HepG2 (cell line): ENCODE measurements around the gene SPATA13. TPM values are rescaled to one million over a fixed set of nuclear protein-coding genes. Genes with fewer than 3 reads are reported as not detected.

Experiments used
- FOXO4 ChIP-seq: sonication (generic); formaldehyde crosslinking; conservative IDR thresholded peaks from 2 replicates; pipeline ENCODE4 v1.8.1; 2023; ENCODE audit warnings: missing genetic modification reagents
- HOXA5 ChIP-seq: sonication (generic); formaldehyde crosslinking; IDR thresholded peaks from 2 replicates; pipeline ENCODE4 v1.4.0; 2020; ENCODE audit warnings: missing genetic modification reagents
- JUN ChIP-seq: sonication (generic); formaldehyde crosslinking; IDR thresholded peaks from 2 replicates; pipeline ENCODE4 v1.4.0; 2020; ENCODE audit warnings: mild to moderate bottlenecking, missing genetic modification reagents
- KDM6A ChIP-seq: IDR thresholded peaks from 2 replicates; pipeline ENCODE4 v1.6.1; 2016; ENCODE audit warnings: low read depth
- NFIB ChIP-seq: sonication (generic); formaldehyde crosslinking; IDR thresholded peaks from 2 replicates; pipeline ENCODE4 v1.9.0; 2021; ENCODE audit warnings: missing genetic modification reagents, mild to moderate bottlenecking, borderline replicate concordance
- NR2F1 ChIP-seq, 2 experiments: fragments of 450-650 bp in 1 of 2; formaldehyde crosslinking in 1 of 2; IDR thresholded peaks; 2 replicates each; pipeline versions ENCODE4 v1.5.0 to v1.6.1; 2016 to 2020; ENCODE audit warnings: mild to moderate bottlenecking in 1 of 2, missing compliant biosample characterization in 1 of 2, missing genetic modification reagents in 1 of 2, moderate library complexity in 1 of 2
- SNRNP70 ChIP-seq: fragments of 200-400 bp; formaldehyde crosslinking; IDR thresholded peaks from 2 replicates; pipeline ENCODE4 v1.6.1; 2017; ENCODE audit warnings: mild to moderate bottlenecking, low read depth, low read length, moderate library complexity
- ZNF3 ChIP-seq: IDR thresholded peaks from 2 replicates; pipeline ENCODE4 v1.7.0; 2017; ENCODE audit warnings: inconsistent platforms
- ZNF549 ChIP-seq: sonication (generic); formaldehyde crosslinking; IDR thresholded peaks from 2 replicates; pipeline ENCODE4 v1.5.0; 2020; ENCODE audit warnings: missing genetic modification reagents
- polyA plus RNA-seq, 8 experiments: library from polyadenylated mRNA; depleted of rRNA in 3 of 8; stranded (reverse) in 7 of 8; unstranded in 1 of 8; fragments of >200 nt; fragmentation: Illumina TruSeq in 4 of 8; extraction: Trizol in 4 of 8; gene quantifications; 2 replicates each; pipeline versions ENCODE4 v1.2.1 to v1.2.3, GENCODE V29; 2011 to 2016; ENCODE audit warnings: low read depth in 4 of 8, missing spikeins in 1 of 8, mixed read lengths in 1 of 8; ENCODE audit not compliant: insufficient read depth in 1 of 8
- total RNA-seq, 5 experiments: library from RNA; depleted of rRNA; stranded (reverse); fragments of >200 nt; fragmentation: Illumina TruSeq; extraction: Trizol; gene quantifications; 2 replicates each; pipeline ENCODE4 v1.2.3, GENCODE V29; 2016; ENCODE audit warnings: low read depth in 1 of 5
- TF ChIP-seq, protein P1 (sequence below): sonication (generic); formaldehyde crosslinking; IDR thresholded peaks from 2 replicates; pipeline ENCODE4 v1.4.0; 2020; ENCODE audit warnings: missing genetic modification reagents
- TF ChIP-seq, protein P2 (sequence below): sonication (generic); formaldehyde crosslinking; IDR thresholded peaks from 2 replicates; pipeline ENCODE4 v1.8.0; 2022; ENCODE audit warnings: low read depth, missing genetic modification reagents

SPATA13 gene
- total and polyA plus RNA-seq, 2 of the 13 experiments (the other 11 are each of a cell fraction or from before 2014, with no cell fraction given), result 11.3 to 14.2 TPM

DNA sequence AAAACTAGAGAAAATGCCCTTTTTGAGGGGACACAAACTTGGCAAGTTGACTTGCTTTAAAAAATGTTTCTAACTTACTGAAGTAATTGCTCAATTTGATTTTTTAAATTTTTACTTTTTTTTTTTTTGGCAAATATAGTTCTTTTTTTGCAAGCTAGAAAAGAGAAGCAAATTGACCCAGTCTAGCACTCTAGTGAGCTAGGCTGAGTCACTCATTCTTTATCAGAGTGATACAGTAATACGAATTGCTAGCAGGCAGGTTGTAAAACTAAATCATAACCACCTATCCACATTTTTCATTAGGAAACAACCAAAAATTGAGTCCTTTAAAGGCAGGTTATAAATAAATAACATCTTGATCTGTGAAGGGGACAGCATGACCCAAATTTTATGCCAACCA, 97.0 kb downstream of the SPATA13 start (continued):
- no peak for TF ChIP-seq KDM6A (CRISPR knock-in tag)
- no peak for TF ChIP-seq NR2F1 (CRISPR knock-in tag; IDR thresholded peaks at IDR 0.05)
- no peak for TF ChIP-seq NFIB
- TF ChIP-seq, protein P1, sequence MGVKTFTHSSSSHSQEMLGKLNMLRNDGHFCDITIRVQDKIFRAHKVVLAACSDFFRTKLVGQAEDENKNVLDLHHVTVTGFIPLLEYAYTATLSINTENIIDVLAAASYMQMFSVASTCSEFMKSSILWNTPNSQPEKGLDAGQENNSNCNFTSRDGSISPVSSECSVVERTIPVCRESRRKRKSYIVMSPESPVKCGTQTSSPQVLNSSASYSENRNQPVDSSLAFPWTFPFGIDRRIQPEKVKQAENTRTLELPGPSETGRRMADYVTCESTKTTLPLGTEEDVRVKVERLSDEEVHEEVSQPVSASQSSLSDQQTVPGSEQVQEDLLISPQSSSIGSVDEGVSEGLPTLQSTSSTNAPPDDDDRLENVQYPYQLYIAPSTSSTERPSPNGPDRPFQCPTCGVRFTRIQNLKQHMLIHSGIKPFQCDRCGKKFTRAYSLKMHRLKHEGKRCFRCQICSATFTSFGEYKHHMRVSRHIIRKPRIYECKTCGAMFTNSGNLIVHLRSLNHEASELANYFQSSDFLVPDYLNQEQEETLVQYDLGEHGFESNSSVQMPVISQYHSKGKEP, result no peak
- no peak for TF ChIP-seq SNRNP70
- no peak for TF ChIP-seq HOXA5 (CRISPR knock-in tag)
- no peak for TF ChIP-seq JUN (CRISPR knock-in tag)
- TF ChIP-seq, protein P2, sequence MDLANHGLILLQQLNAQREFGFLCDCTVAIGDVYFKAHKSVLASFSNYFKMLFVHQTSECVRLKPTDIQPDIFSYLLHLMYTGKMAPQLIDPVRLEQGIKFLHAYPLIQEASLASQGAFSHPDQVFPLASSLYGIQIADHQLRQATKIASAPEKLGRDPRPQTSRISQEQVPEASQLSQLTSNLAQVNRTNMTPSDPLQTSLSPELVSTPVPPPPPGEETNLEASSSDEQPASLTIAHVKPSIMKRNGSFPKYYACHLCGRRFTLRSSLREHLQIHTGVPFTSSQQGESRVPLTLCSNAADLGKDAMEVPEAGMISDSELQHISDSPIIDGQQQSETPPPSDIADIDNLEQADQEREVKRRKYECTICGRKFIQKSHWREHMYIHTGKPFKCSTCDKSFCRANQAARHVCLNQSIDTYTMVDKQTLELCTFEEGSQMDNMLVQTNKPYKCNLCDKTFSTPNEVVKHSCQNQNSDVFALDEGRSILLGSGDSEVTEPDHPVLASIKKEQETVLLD, result no peak
- no peak for TF ChIP-seq ZNF3
- no peak for TF ChIP-seq FOXO4
- no peak for TF ChIP-seq ZNF549 (CRISPR knock-in tag)
